GM11168 (cell line): ENCODE results near the gene LMO1.

Experiments used
- in situ Hi-C: fragments of 300-500 bp; cut with MboI; formaldehyde crosslinking; loops from one replicate; pipeline ENCODE4 v1.12.0; 2022; ENCODE audit warnings: low sequenced_read_pairs; ENCODE audit not compliant: unreplicated experiment

LMO1 gene

GRCh38 chr11:8288824-8289491 is 25.3 kb upstream of the LMO1 start:
- in situ Hi-C loops: no loop called here

- in situ Hi-C loops: no loop called here
These were observed 24.6 kb upstream of the LMO1 start for GRCh38 chr11:8288166-8288772.

- in situ Hi-C loops: no loop called here
These were observed 24.0 kb upstream of the LMO1 start for GRCh38 chr11:8287703-8288102.

GRCh38 chr11:8287297-8287696 is 23.6 kb upstream of the LMO1 start:
- in situ Hi-C loops: no loop called here

GRCh38 chr11:8286886-8287285 is 23.2 kb upstream of the LMO1 start:
- in situ Hi-C loops: no loop called here

- in situ Hi-C loops: no loop called here
These were observed 22.1 kb upstream of the LMO1 start for GRCh38 chr11:8285796-8286195.

GRCh38 chr11:8285228-8285627 is 21.6 kb upstream of the LMO1 start:
- in situ Hi-C loops: no loop called here

GRCh38 chr11:8283465-8284230 is 20.0 kb upstream of the LMO1 start:
- in situ Hi-C loops: no loop called here

GRCh38 chr11:8283100-8283464 is 19.4 kb upstream of the LMO1 start:
- in situ Hi-C loops: no loop called here

GRCh38 chr11:8282631-8283030 is 19.0 kb upstream of the LMO1 start:
- in situ Hi-C loops: no loop called here

- in situ Hi-C loops: no loop called here
These were observed 17.6 kb upstream of the LMO1 start for GRCh38 chr11:8281266-8281665.

GRCh38 chr11:8277691-8278090 is 14.0 kb upstream of the LMO1 start:
- in situ Hi-C loops: no loop called here

- in situ Hi-C loops: no loop called here
These were observed 12.8 kb upstream of the LMO1 start for GRCh38 chr11:8276528-8276927.

- in situ Hi-C loops: no loop called here
These were observed 9.6 kb upstream of the LMO1 start for GRCh38 chr11:8273287-8273686.

- in situ Hi-C loops: no loop called here
These were observed 7.6 kb upstream of the LMO1 start for GRCh38 chr11:8271106-8271886.

GRCh38 chr11:8269636-8270035 is 6.0 kb upstream of the LMO1 start:
- in situ Hi-C loops: no loop called here

- in situ Hi-C loops: no loop called here
These were observed 5.1 kb upstream of the LMO1 start for GRCh38 chr11:8268530-8269400.

- in situ Hi-C loops: no loop called here
These were observed 4.3 kb upstream of the LMO1 start for GRCh38 chr11:8267831-8268529.

- in situ Hi-C loops: no loop called here
These were observed 3.6 kb upstream of the LMO1 start for GRCh38 chr11:8267280-8267679.
